Activated CD8-positive, alpha-beta memory T cell treated with anti-CD3 and anti-CD28 coated beads for 4 hours (primary cell): ENCODE measurements around the gene LY6G6F.

Source experiments
- DNase-seq, 2 donors: peaks; one replicate each; pipeline ENCODE4 v3.0.0-alpha.2; 2020; ENCODE audit warnings: low read depth in 2 of 2

Gene LY6G6F

GRCh38 chr6:31676904-31677303, 29.8 kb upstream of the LY6G6F start:
- no peak for DNase-seq

GRCh38 chr6:31677955-31678354, 28.7 kb upstream of the LY6G6F start:
- DNase-seq = no peak

- DNase-seq = peak in 1 of 2 donors; percentile 32
These were observed 26.2 kb upstream of the LY6G6F start, which contains the start of gene LY6G5C for GRCh38 chr6:31680226-31681134. LY6G5C (minus strand) TSS chr6:31681067; CDS start chr6:31680373, 694 bp downstream.

- DNase-seq = no peak
These were observed 25.5 kb upstream of the LY6G6F start for GRCh38 chr6:31681135-31681671.

GRCh38 chr6:31683591-31683990, 23.1 kb upstream of the LY6G6F start:
- no peak for DNase-seq

GRCh38 chr6:31686483-31686882, 20.2 kb upstream of the LY6G6F start:
- DNase-seq = no peak

GRCh38 chr6:31687321-31687720, 19.3 kb upstream of the LY6G6F start:
- DNase-seq = no peak

- DNase-seq = no peak
These were observed 18.6 kb upstream of the LY6G6F start for GRCh38 chr6:31687860-31688693.

- DNase-seq = no peak
These were observed 17.2 kb upstream of the LY6G6F start for GRCh38 chr6:31689249-31690110.

GRCh38 chr6:31690231-31691077, 16.2 kb upstream of the LY6G6F start:
- DNase-seq = no peak

GRCh38 chr6:31691078-31691463, 15.6 kb upstream of the LY6G6F start:
- DNase-seq = no peak

- DNase-seq = no peak
These were observed 15.0 kb upstream of the LY6G6F start for GRCh38 chr6:31691564-31692108.

- DNase-seq = no peak
These were observed 14.3 kb upstream of the LY6G6F start for GRCh38 chr6:31692353-31692752.

GRCh38 chr6:31692886-31693285, 13.8 kb upstream of the LY6G6F start:
- no peak for DNase-seq

GRCh38 chr6:31693535-31693934, 13.1 kb upstream of the LY6G6F start:
- no peak for DNase-seq

GRCh38 chr6:31697555-31697954, 9.1 kb upstream of the LY6G6F start:
- no peak for DNase-seq

GRCh38 chr6:31700740-31701401, 5.8 kb upstream of the LY6G6F start:
- no peak for DNase-seq

- DNase-seq = no peak
These were observed 4.8 kb upstream of the LY6G6F start for GRCh38 chr6:31701666-31702404.

GRCh38 chr6:31702405-31702818, 4.3 kb upstream of the LY6G6F start:
- DNase-seq = no peak
